LNCAP (cell line): ENCODE measurements around the gene CCBE1.

Experiments
- CTCF ChIP-seq: fragments of 450-650 bp; IDR thresholded peaks from 2 replicates; pipeline ENCODE4 v1.5.1; 2017; ENCODE audit warnings: mild to moderate bottlenecking

The CCBE1 gene

GRCh38 chr18:59459369-59460071 lies 237.7 kb downstream of the CCBE1 start:
- peak; percentile 73 for TF ChIP-seq CTCF

- no peak for TF ChIP-seq CTCF
Observed at GRCh38 chr18:59458575-59458974, 238.6 kb downstream of the CCBE1 start.

GRCh38 chr18:59456657-59457056 lies 240.6 kb downstream of the CCBE1 start:
- no peak for TF ChIP-seq CTCF

- no peak for TF ChIP-seq CTCF
Observed at GRCh38 chr18:59455728-59456276, 241.4 kb downstream of the CCBE1 start.

GRCh38 chr18:59454909-59455727 lies 242.1 kb downstream of the CCBE1 start:
- TF ChIP-seq CTCF = no peak

GRCh38 chr18:59453468-59453961 lies 243.7 kb downstream of the CCBE1 start:
- no peak for TF ChIP-seq CTCF

- TF ChIP-seq CTCF = no peak
Observed at GRCh38 chr18:59451963-59452362, 245.3 kb downstream of the CCBE1 start.
